ENCODE measurements around the gene P2RX3.

P2RX3 gene

DNA sequence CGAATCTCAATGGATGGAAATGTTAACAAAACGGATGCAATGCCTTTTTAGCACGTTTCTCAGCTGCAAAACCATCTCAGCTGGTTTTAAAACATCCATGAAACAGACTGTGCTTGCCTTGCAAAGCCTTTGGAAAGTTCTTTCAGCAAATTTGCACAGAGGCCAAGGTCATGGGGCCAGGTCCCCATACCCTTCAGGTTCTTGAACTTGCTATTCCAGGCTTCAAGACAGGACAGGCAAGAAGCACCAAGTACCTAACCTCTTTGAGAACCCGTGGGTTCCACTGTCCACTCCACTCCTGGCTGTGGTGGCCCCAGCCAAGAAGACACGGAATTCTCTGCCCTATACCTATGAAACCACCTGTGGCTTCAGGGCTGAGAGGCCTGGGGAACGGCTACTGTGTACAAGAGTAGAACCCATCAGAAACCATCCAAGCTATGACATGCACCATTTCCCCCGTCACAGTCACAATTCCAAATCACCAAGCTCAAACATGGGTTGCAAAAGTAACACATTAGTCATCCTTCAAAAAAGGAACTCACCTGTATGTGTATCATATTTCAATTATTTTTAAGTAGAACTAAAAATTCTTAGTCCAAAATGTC, 30.4 kb upstream of the P2RX3 start:
- TF ChIP-seq, protein P1, sequence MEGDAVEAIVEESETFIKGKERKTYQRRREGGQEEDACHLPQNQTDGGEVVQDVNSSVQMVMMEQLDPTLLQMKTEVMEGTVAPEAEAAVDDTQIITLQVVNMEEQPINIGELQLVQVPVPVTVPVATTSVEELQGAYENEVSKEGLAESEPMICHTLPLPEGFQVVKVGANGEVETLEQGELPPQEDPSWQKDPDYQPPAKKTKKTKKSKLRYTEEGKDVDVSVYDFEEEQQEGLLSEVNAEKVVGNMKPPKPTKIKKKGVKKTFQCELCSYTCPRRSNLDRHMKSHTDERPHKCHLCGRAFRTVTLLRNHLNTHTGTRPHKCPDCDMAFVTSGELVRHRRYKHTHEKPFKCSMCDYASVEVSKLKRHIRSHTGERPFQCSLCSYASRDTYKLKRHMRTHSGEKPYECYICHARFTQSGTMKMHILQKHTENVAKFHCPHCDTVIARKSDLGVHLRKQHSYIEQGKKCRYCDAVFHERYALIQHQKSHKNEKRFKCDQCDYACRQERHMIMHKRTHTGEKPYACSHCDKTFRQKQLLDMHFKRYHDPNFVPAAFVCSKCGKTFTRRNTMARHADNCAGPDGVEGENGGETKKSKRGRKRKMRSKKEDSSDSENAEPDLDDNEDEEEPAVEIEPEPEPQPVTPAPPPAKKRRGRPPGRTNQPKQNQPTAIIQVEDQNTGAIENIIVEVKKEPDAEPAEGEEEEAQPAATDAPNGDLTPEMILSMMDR (IDR thresholded peaks at IDR 0.05): no peak

DNA sequence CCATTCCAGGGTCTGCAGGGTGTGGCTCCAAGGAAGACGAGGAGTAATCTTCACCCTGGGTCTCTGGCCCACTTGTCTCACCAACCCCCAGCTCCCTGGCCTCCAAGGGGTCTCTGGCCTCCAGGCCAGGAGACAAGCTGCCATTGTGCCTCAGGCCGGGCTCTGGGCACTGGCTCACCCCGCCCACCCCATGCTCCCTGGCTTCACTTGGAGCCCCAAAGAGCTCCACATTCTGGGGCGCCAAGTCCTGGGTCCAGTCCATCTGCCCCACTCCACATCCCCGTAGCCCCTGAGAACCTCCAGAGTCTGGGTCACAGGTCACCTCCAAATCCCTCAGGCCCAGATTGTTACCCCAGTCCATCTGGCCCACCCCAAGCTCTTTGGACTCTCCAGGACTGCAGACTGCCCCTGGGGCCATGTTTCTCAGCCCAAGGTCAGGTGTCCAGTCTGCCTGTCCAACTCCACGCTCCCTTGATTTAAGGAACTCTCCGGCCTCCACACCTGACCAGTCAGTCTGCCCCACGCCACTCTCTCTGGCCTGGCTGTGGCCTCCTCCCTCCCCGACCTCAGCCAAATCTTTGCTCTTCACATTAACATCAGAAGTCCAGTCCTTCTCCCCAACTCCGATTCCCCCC, 29.6 kb upstream of the P2RX3 start:
- TF ChIP-seq, protein P1 (IDR thresholded peaks at IDR 0.05): no peak

DNA sequence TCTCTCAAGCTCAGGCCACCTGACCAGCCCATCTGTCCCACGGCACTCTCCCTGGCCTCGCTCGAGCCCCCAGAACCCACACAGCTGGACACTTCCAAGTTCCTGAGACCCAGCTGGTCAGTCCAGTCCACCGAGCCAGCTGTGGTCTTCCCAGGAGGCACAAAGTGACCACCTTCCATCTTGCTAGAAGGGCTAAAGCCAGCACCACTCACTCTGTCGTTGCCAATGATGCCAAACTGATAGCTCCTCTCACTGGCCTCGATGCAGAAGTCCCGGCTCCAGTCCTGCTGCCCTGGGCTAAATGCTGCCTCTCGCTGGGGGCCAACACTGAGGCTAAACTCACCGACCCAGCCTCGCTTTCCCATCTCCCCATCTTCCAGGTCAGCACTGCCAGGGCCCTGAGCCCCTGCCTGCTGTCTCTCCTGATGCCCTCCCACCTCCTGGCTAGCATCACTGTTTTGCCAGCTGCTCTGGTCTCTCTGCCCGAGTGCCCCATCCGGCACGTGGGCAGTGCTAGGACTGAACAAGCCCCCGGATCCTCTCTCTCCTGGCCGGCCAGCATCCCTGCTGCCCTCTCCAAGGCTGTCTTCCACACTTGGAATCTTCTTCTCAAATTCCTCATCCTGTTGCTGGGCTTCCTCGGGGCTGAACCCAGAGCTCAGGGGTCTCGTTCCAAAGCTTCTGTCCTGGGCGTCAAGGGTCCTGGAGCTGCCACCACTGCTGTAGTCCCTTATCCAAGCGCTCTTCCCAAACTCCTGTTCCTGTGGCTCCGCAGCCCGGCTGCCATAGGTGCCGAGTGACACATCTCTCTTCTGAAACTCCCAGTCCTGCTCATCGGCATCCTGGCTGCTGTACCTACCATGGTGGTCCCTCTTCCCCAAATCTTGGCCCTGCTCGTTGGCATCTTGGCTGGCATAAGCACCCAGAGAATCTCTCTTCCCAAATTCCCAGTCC, 28.8 kb upstream of the P2RX3 start:
- TF ChIP-seq, protein P1 (IDR thresholded peaks at IDR 0.05): no peak

DNA sequence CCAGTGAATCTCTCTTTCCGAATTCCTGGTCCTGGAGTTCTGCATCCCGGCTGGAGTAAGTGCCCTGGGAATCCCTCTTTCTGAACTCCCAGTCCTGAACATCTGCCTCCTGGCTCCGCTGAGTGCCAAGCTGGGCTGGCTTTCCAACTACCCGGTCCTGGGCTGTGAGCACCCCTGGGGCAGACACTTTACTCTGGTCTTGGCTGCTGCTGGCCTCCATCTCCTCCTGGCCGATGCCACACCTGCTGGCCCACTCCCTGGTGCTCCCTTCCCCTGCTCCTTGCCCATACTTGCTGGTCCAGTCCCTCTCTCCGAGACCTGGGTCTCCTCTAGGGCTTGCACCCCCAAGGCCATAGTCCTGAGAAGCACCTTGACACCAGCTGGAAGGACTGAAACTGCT, 28.1 kb upstream of the P2RX3 start:
- TF ChIP-seq, protein P1 (IDR thresholded peaks at IDR 0.05): no peak

DNA sequence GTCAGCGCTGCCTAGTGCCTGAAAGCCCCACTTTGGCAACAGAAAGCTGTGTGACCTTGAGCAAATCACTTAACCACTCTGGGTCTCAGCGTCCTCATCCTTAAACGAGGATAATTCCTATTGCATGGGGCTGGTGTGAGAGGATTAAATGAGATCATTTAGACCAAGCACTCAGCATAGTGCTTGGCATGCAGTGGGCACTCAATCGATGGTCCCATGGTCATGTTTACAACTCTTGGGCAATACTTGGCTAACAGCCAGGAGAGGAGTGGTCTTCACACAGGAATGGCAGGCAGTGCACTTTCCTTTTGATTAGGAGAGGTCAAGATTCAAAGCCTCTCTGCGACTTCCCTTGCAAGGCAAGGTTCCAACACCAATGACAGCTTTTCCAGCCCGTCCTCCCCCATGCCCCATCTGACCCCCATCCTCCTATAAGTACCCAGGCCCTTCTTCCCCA, 27.5 kb upstream of the P2RX3 start:
- TF ChIP-seq, protein P1 (IDR thresholded peaks at IDR 0.05): no peak

DNA sequence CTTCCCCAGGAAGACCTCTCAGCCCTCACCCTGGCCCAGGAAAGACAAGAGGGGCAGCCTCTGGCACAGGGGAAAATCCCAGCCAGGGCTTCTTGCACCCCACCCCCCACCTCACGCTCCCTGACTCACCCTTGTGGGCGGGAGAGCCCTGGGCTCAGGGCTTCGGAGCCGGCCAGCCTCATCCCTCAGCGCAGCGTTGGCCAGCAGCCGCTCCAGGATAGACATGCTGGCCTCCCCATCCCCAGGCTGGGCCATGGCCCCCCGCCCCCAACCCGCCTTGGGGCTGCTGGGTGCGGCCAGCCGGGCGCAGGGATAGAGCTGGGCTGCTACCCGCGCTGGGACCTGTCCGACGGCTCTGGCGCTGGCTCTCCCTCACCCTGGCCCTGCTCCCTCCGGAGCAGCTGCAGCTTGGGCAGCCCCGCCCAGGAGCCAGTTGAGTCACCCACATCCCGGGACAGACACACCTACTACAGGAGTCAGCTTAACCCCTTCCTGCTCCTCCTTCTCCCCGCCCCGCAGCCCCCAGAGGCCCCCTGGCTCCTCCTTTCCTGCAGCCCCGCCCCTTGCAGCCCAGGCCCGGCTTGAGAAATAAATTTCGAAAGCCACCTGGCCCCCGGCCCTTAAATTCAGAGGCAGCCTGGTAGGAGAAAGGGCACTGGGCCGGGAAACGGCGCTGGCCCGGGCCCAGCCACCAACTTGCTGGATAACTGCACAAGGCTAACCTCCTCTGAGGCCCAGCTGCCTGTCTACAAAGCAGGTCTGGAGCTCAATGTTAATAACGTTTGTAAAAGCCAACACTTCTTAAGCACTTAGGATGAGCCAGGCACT, 26.8 kb upstream of the P2RX3 start:
- TF ChIP-seq, protein P1 (IDR thresholded peaks at IDR 0.05): no peak

DNA sequence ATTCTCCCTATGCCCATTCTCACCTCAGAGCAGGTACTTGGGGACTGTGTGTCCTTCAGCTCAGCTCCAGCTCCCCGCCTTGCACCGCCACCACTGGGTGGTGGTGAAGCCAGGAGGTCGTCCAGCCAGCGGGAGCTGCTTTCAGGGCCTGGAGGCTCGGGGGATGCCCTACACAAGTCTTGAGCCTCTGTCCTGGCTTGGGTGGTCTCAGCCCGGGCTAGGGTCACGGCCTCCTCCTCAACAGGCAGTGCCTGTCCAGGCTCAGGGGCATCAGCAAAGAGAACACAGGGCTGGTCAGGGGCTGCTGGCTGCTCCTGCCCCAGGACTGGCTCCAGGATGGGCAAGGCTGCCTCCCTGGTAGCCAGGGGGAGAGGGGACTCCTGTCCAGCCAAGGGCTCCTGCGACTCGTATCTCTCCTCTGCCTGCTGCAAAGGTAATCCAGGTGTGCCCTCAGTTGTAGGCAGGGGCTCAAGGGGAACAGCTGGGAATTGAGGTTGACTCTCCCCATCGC, 25.6 kb upstream of the P2RX3 start:
- TF ChIP-seq, protein P1 (IDR thresholded peaks at IDR 0.05): no peak
